ENCODE results near the gene CCDC192.
"Not testable (repeated sequence)": the region's sequence is repeated elsewhere in the genome, so short reads cannot be mapped to it uniquely, and the experiment has no call there.

CCDC192 gene

GRCh38 chr5:127700237-127700766 lies 2.9 kb upstream of the CCDC192 start:
- no peak for DNase-seq

- DNase-seq, result no peak
These were observed 757 bp upstream of the CCDC192 start for GRCh38 chr5:127702434-127702833.

GRCh38 chr5:127705120-127705892 lies 2.1 kb downstream of the CCDC192 start:
- DNase-seq, result no peak

- DNase-seq, result no peak
These were observed 3.5 kb downstream of the CCDC192 start for GRCh38 chr5:127706691-127707090.

- DNase-seq, result no peak
These were observed 4.0 kb downstream of the CCDC192 start for GRCh38 chr5:127707209-127707608.

GRCh38 chr5:127713083-127713482 lies 9.9 kb downstream of the CCDC192 start:
- not testable (repeated sequence) for DNase-seq

- DNase-seq, result no peak
These were observed 15.0 kb downstream of the CCDC192 start for GRCh38 chr5:127718181-127718580.

- DNase-seq, result no peak
These were observed 20.4 kb downstream of the CCDC192 start for GRCh38 chr5:127723571-127723970.

GRCh38 chr5:127725673-127726072 lies 22.5 kb downstream of the CCDC192 start:
- no peak for DNase-seq

GRCh38 chr5:127732963-127733362 lies 29.8 kb downstream of the CCDC192 start:
- no peak for DNase-seq

GRCh38 chr5:127739348-127739747 lies 36.2 kb downstream of the CCDC192 start:
- DNase-seq, result not testable (repeated sequence)

GRCh38 chr5:127739807-127740384 lies 36.7 kb downstream of the CCDC192 start:
- no peak for DNase-seq

- no peak for DNase-seq
These were observed 38.2 kb downstream of the CCDC192 start for GRCh38 chr5:127741412-127741811.

- DNase-seq, result no peak
These were observed 41.0 kb downstream of the CCDC192 start for GRCh38 chr5:127744241-127744640.

- peak; percentile 7 for DNase-seq
These were observed 43.6 kb downstream of the CCDC192 start for GRCh38 chr5:127746756-127747155.

GRCh38 chr5:127752503-127753265 lies 49.5 kb downstream of the CCDC192 start:
- not testable (repeated sequence) for DNase-seq

GRCh38 chr5:127754259-127754658 lies 51.1 kb downstream of the CCDC192 start:
- DNase-seq, result peak; percentile 46

- DNase-seq, result peak; percentile 86
These were observed 51.5 kb downstream of the CCDC192 start for GRCh38 chr5:127754706-127755105.

GRCh38 chr5:127757576-127757975 lies 54.4 kb downstream of the CCDC192 start:
- DNase-seq, result peak; percentile 44

GRCh38 chr5:127758766-127759283 lies 55.6 kb downstream of the CCDC192 start:
- no peak for DNase-seq

GRCh38 chr5:127761869-127762268 lies 58.7 kb downstream of the CCDC192 start:
- no peak for DNase-seq

- DNase-seq, result no peak
These were observed 59.2 kb downstream of the CCDC192 start for GRCh38 chr5:127762412-127762811.

- DNase-seq, result no peak
These were observed 63.6 kb downstream of the CCDC192 start for GRCh38 chr5:127766676-127767335.

All from NCI-H526 treated with DMSO at 0.1 percent for 48 hours (cell line).